B cell (primary cell): ENCODE results near the gene BFSP1.

Experiments
- EZH2 ChIP-seq: IDR thresholded peaks from 2 replicates; pipeline ENCODE4 v1.6.1; 2012; ENCODE audit warnings: borderline replicate concordance, low read depth, mild to moderate bottlenecking, moderate library complexity, low read length; ENCODE audit not compliant: insufficient read depth, poor library complexity, severe bottlenecking
- TF ChIP-seq, protein P1 (sequence below): fragments of 200-600 bp; IDR thresholded peaks from one replicate; pipeline ENCODE4 v1.8.0; 2022; ENCODE audit warnings: antibody characterized with exemption, mild to moderate bottlenecking

DNA sequence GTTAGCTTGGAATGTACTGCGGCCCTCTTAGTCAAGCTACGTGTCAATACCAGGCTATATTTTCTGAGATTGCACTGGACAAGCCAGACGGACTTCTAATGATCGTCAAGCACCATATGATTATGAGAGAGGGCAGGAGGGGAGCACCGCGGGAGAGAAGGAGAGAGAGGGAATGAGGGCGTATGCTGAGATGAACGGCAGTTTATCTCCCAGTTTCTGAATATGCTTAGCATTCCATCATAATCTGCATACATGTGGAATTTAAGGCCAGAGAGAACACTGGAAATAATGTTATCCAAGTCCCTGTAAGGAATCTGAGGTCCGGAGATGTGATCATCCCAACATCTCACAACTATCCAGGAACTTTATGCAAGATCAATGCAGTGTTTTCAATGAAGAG is 60.2 kb downstream of the BFSP1 start:
- no peak for TF ChIP-seq EZH2
- TF ChIP-seq, protein P1, sequence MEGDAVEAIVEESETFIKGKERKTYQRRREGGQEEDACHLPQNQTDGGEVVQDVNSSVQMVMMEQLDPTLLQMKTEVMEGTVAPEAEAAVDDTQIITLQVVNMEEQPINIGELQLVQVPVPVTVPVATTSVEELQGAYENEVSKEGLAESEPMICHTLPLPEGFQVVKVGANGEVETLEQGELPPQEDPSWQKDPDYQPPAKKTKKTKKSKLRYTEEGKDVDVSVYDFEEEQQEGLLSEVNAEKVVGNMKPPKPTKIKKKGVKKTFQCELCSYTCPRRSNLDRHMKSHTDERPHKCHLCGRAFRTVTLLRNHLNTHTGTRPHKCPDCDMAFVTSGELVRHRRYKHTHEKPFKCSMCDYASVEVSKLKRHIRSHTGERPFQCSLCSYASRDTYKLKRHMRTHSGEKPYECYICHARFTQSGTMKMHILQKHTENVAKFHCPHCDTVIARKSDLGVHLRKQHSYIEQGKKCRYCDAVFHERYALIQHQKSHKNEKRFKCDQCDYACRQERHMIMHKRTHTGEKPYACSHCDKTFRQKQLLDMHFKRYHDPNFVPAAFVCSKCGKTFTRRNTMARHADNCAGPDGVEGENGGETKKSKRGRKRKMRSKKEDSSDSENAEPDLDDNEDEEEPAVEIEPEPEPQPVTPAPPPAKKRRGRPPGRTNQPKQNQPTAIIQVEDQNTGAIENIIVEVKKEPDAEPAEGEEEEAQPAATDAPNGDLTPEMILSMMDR, result no peak
